Tibial artery (tissue), 4 donors: ENCODE measurements around the gene ELAVL4.

Source experiments
- DNase-seq, 2 donors: peaks; one replicate each; pipeline ENCODE4 v3.0.0-alpha.2; 2019
- H3K27ac ChIP-seq, 2 donors: fragments of 200-600 bp; sonication (generic) in 1 of 2; 1 replicate in 1 of 2; 2 replicates in 1 of 2; pipeline ENCODE4 v1.5.1; 2018 to 2019; ENCODE audit warnings: mild to moderate bottlenecking in 1 of 2
- H3K27me3 ChIP-seq, 2 donors: fragments of 200-600 bp; sonication (generic) in 1 of 2; one replicate each; pipeline versions ENCODE4 v1.5.1 to v1.6.0; 2016 to 2019
- H3K36me3 ChIP-seq, 3 donors: fragments of 200-600 bp; sonication (generic) in 2 of 3; one replicate each; pipeline ENCODE4 v1.5.1; 2016 to 2019; ENCODE audit warnings: mild to moderate bottlenecking in 2 of 3
- H3K4me1 ChIP-seq, 4 donors: fragments of 200-600 bp; sonication (generic) in 2 of 4; 1 replicate in 3 of 4; 2 replicates in 1 of 4; pipeline ENCODE4 v1.5.1; 2016 to 2019
- H3K4me3 ChIP-seq, 2 donors: fragments of 200-600 bp; sonication (generic) in 1 of 2; 1 replicate in 1 of 2; 2 replicates in 1 of 2; pipeline ENCODE4 v1.5.1; 2018 to 2019; ENCODE audit warnings: mild to moderate bottlenecking in 2 of 2
- H3K9me3 ChIP-seq, 3 donors: fragments of 200-600 bp; sonication (generic) in 1 of 3; one replicate each; pipeline ENCODE4 v1.5.1; 2016 to 2019
- CTCF ChIP-seq, 2 experiments: fragments of 200-600 bp in 1 of 2; fragments of 450-650 bp in 1 of 2; IDR thresholded peaks; one replicate each; pipeline ENCODE4 v1.5.1; 2017 to 2019; ENCODE audit warnings: antibody characterized with exemption in 2 of 2, mild to moderate bottlenecking in 1 of 2, moderate library complexity in 1 of 2
- intact Hi-C: fragments of 100-400 bp; cut with DNase I; formaldehyde crosslinking; loops from one replicate; pipeline ENCODE4 v1.15.0; 2023; ENCODE audit warnings: low total_unique reads

The ELAVL4 gene

GRCh38 chr1:50218344-50219120, 109.8 kb downstream of the ELAVL4 start:
- no peak for DNase-seq
- Histone ChIP-seq H3K4me1 (no peaks in the 10 kb centered on the region), H3K36me3 (no peaks in the 10 kb centered on the region), H3K4me3 (no peak overlapping the region), H3K27ac (no peak overlapping the region), H3K27me3 (no peaks in the 10 kb centered on the region), H3K9me3 (no peaks in the 10 kb centered on the region)
- no peak for TF ChIP-seq CTCF (IDR thresholded peaks at IDR 0.05)
- intact Hi-C loops = no loop called here

DNA sequence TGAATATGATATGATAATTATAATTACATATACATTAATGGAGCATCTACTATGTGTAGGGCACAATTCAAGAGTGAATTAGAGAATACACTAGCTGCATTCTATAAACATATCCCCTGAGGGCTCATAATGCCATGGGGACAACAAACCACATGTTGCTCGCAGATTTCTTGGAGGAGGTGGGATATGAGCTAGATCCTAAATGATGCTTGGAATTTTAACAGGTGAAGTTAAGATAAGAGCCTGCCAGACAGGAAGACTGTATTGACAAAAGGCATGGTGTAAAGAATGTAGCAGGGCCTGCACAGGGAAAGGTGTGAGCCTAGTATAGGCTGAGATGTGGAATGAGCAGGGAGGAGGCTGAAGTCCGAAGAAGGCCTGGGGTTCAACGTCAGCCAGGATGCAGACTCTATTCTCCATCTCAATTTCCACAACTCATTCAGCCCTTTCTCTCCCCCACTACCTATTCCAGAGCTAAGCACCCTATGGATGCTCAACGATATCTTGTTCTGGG, 120.2 kb downstream of the ELAVL4 start:
- Histone ChIP-seq H3K4me3 (no peak overlapping the region), H3K27ac (no peak overlapping the region), H3K27me3 (no peaks in the 10 kb centered on the region), H3K9me3 (peaks cover 0 to 17% (median 6%) of the 10 kb centered on the region in 3 donors), H3K4me1 (no peaks in the 10 kb centered on the region), H3K36me3 (no peaks in the 10 kb centered on the region)
- TF ChIP-seq CTCF (IDR thresholded peaks at IDR 0.05) = no peak
- DNase-seq = no peak
- intact Hi-C loops = no loop called here

DNA sequence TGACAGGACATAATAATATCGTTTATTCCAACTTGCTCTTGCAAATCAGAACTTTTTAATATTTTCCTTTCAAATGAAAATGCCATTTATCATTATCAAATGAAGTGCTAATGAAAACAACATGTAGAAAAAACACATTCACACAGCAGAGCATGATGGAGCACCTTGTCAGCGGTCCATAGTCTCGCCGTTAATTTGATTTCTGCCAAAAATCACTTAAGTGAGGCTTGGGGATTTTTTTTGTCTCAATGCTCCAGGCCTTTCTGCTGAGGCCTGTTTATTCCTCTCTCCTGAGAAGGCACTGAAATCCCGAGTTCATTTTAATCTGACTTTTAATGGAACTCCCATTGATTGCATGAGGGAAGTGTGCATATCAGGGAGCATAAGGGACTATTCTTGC, 122.5 kb downstream of the ELAVL4 start:
- Histone ChIP-seq H3K36me3 (no peaks in the 10 kb centered on the region), H3K27ac (no peak overlapping the region), H3K9me3 (peaks cover 0 to under 1% (median 0%) of the 10 kb centered on the region in 3 donors), H3K27me3 (no peaks in the 10 kb centered on the region), H3K4me1 (no peaks in the 10 kb centered on the region), H3K4me3 (no peak overlapping the region)
- TF ChIP-seq CTCF (IDR thresholded peaks at IDR 0.05) = no peak
- intact Hi-C loops = no loop called here
- DNase-seq = no peak

GRCh38 chr1:50232336-50232735, 123.6 kb downstream of the ELAVL4 start:
- Histone ChIP-seq H3K9me3 (no peaks in the 10 kb centered on the region), H3K4me3 (no peak overlapping the region), H3K27ac (no peak overlapping the region), H3K27me3 (peaks cover 0 to 3% of the 10 kb centered on the region in 2 donors), H3K4me1 (no peaks in the 10 kb centered on the region), H3K36me3 (no peaks in the 10 kb centered on the region)
- intact Hi-C loops = no loop called here
- DNase-seq = no peak
- no peak for TF ChIP-seq CTCF (IDR thresholded peaks at IDR 0.05)

GRCh38 chr1:50236656-50237055, 127.9 kb downstream of the ELAVL4 start:
- Histone ChIP-seq H3K9me3 (no peaks in the 10 kb centered on the region), H3K4me1 (no peaks in the 10 kb centered on the region), H3K36me3 (no peaks in the 10 kb centered on the region), H3K27ac (no peak overlapping the region), H3K27me3 (peaks cover 0 to 4% of the 10 kb centered on the region in 2 donors), H3K4me3 (no peak overlapping the region)
- no peak for TF ChIP-seq CTCF (IDR thresholded peaks at IDR 0.05)
- intact Hi-C loops = no loop called here
- no peak for DNase-seq
